Breast epithelium (tissue), 4 donors: ENCODE results near the gene CLIP4. TPM values are rescaled to one million over a fixed set of nuclear protein-coding genes. Genes with fewer than 3 reads are reported as not detected.

ENCODE experiments used
- DNase-seq, 2 donors: peaks; one replicate each; pipeline ENCODE4 v3.0.0-alpha.2; 2019; ENCODE audit warnings: low spot score in 2 of 2
- H3K27ac ChIP-seq, 2 donors: fragments of 200-600 bp; sonication (generic) in 1 of 2; one replicate each; pipeline ENCODE4 v1.5.1; 2016 to 2019; ENCODE audit warnings: mild to moderate bottlenecking in 1 of 2
- H3K27me3 ChIP-seq, 2 donors: fragments of 200-600 bp; sonication (generic) in 1 of 2; one replicate each; pipeline versions ENCODE4 v1.5.1 to v1.6.0; 2017 to 2019; ENCODE audit warnings: control low read depth in 1 of 2, mild to moderate bottlenecking in 1 of 2
- H3K36me3 ChIP-seq: fragments of 200-600 bp; one replicate; pipeline ENCODE4 v1.5.1; 2019
- H3K4me1 ChIP-seq, 2 donors: fragments of 200-600 bp; sonication (generic); one replicate each; pipeline ENCODE4 v1.5.1; 2016 to 2019; ENCODE audit warnings: control low read depth in 1 of 2
- H3K4me3 ChIP-seq, 3 donors: fragments of 200-600 bp; sonication (generic); 1 replicate in 2 of 3; 2 replicates in 1 of 3; pipeline ENCODE4 v1.5.1; 2016 to 2019; ENCODE audit warnings: mild to moderate bottlenecking in 3 of 3, moderate library complexity in 2 of 3
- H3K9me3 ChIP-seq, 2 donors: fragments of 200-600 bp; sonication (generic) in 1 of 2; one replicate each; pipeline ENCODE4 v1.5.1; 2016 to 2019; ENCODE audit warnings: control low read depth in 1 of 2
- POLR2A ChIP-seq: fragments of 450-650 bp; IDR thresholded peaks from one replicate; pipeline ENCODE4 v1.6.1; 2016; ENCODE audit warnings: antibody characterized with exemption, mild to moderate bottlenecking, moderate library complexity
- POLR2AphosphoS5 ChIP-seq, 3 donors: sonication (generic); formaldehyde crosslinking; IDR thresholded peaks; one replicate each; pipeline ENCODE4 v1.6.1; 2017; ENCODE audit warnings: antibody characterized with exemption in 3 of 3
- intact Hi-C: fragments of 100-400 bp; cut with DNase I; formaldehyde crosslinking; loops from one replicate; pipeline ENCODE4 v1.15.1; 2023; ENCODE audit warnings: low total_unique reads
- total RNA-seq, 3 donors: library from RNA; depleted of rRNA; stranded (reverse); fragments of >200 nt; gene quantifications; one replicate each; pipeline ENCODE4 v1.1.0, GENCODE V29; 2016
- TF ChIP-seq, protein P1 (sequence below), 3 donors: fragments of 450-650 bp; IDR thresholded peaks; one replicate each; pipeline ENCODE4 v1.5.1; 2016 to 2017; ENCODE audit warnings: antibody characterized with exemption in 3 of 3, mild to moderate bottlenecking in 3 of 3, moderate library complexity in 3 of 3

Gene CLIP4
- total RNA-seq, 3 donors from 2014 or later = 67.2 to 146 (median 76.8) TPM

- intact Hi-C loops = no loop called here
- peak in 1 of 2 donors; percentile 75 for DNase-seq
- peak overlapping the region in 1 of 3 donors; percentile 8 for H3K4me3 ChIP-seq
These were observed 7.0 kb upstream of the CLIP4 start for GRCh38 chr2:29108225-29108624.

DNA sequence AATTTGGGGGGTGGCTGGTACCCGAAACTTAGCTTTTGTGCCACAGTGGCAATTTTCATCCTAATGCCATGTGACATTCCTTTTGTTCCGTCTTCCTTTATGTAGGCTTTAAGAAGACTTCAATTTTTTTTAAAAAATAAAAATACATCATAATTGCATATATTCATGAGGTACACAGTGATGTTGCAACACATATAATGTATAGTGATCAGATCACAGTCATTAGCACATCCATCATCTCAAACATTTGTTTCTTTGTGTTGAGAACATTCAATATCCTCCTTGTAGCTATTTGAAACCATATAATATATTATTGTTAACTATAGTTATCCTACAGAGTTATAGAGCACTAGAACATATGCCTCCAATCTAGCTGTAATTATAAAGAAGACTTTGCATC is 6.0 kb upstream of the CLIP4 start:
- no peak overlapping the region for H3K4me3 ChIP-seq
- H3K27me3 ChIP-seq = no peaks in the 10 kb centered on the region
- H3K9me3 ChIP-seq = no peaks in the 10 kb centered on the region
- no peak for TF ChIP-seq POLR2A
- intact Hi-C loops = no loop called here
- H3K27ac ChIP-seq = no peak overlapping the region
- DNase-seq = no peak
- H3K36me3 ChIP-seq = no peaks in the 10 kb centered on the region
- no peaks in the 10 kb centered on the region for H3K4me1 ChIP-seq

More at GRCh38 chr2:29108225-29108624, 7.0 kb upstream of the CLIP4 start:
- Histone ChIP-seq H3K27ac (peak overlapping the region; percentile 56 to 84), H3K36me3 (no peaks in the 10 kb centered on the region), H3K9me3 (no peaks in the 10 kb centered on the region), H3K4me1 (no peaks in the 10 kb centered on the region), H3K27me3 (no peaks in the 10 kb centered on the region)
- TF ChIP-seq POLR2A = no peak
- no peak for TF ChIP-seq POLR2AphosphoS5 (IDR thresholded peaks at IDR 0.05)
- TF ChIP-seq, protein P1, sequence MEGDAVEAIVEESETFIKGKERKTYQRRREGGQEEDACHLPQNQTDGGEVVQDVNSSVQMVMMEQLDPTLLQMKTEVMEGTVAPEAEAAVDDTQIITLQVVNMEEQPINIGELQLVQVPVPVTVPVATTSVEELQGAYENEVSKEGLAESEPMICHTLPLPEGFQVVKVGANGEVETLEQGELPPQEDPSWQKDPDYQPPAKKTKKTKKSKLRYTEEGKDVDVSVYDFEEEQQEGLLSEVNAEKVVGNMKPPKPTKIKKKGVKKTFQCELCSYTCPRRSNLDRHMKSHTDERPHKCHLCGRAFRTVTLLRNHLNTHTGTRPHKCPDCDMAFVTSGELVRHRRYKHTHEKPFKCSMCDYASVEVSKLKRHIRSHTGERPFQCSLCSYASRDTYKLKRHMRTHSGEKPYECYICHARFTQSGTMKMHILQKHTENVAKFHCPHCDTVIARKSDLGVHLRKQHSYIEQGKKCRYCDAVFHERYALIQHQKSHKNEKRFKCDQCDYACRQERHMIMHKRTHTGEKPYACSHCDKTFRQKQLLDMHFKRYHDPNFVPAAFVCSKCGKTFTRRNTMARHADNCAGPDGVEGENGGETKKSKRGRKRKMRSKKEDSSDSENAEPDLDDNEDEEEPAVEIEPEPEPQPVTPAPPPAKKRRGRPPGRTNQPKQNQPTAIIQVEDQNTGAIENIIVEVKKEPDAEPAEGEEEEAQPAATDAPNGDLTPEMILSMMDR (IDR thresholded peaks at IDR 0.05) = no peak

- Histone ChIP-seq H3K27ac (peak overlapping the region in 1 of 2 donors; percentile 29), H3K4me3 (no peak overlapping the region), H3K9me3 (no peaks in the 10 kb centered on the region), H3K36me3 (no peaks in the 10 kb centered on the region), H3K27me3 (no peaks in the 10 kb centered on the region), H3K4me1 (no peaks in the 10 kb centered on the region)
- no peak for DNase-seq
- no peak for TF ChIP-seq POLR2AphosphoS5 (IDR thresholded peaks at IDR 0.05)
- TF ChIP-seq POLR2A = no peak
- TF ChIP-seq, protein P1 (IDR thresholded peaks at IDR 0.05) = no peak
- intact Hi-C loops = no loop called here
These were observed 4.2 kb upstream of the CLIP4 start for GRCh38 chr2:29110916-29111535.

GRCh38 chr2:29112379-29112778 is 2.8 kb upstream of the CLIP4 start:
- intact Hi-C loops = no loop called here
- peaks cover 0 to 2% of the 10 kb centered on the region in 2 donors for H3K4me1 ChIP-seq
- no peaks in the 10 kb centered on the region for H3K9me3 ChIP-seq
- DNase-seq = no peak
- H3K36me3 ChIP-seq = no peaks in the 10 kb centered on the region
- no peak overlapping the region for H3K4me3 ChIP-seq
- H3K27ac ChIP-seq = no peak overlapping the region
- no peak for TF ChIP-seq POLR2AphosphoS5 (IDR thresholded peaks at IDR 0.05)
- TF ChIP-seq POLR2A = no peak
- TF ChIP-seq, protein P1 (IDR thresholded peaks at IDR 0.05) = no peak
- no peaks in the 10 kb centered on the region for H3K27me3 ChIP-seq

DNA sequence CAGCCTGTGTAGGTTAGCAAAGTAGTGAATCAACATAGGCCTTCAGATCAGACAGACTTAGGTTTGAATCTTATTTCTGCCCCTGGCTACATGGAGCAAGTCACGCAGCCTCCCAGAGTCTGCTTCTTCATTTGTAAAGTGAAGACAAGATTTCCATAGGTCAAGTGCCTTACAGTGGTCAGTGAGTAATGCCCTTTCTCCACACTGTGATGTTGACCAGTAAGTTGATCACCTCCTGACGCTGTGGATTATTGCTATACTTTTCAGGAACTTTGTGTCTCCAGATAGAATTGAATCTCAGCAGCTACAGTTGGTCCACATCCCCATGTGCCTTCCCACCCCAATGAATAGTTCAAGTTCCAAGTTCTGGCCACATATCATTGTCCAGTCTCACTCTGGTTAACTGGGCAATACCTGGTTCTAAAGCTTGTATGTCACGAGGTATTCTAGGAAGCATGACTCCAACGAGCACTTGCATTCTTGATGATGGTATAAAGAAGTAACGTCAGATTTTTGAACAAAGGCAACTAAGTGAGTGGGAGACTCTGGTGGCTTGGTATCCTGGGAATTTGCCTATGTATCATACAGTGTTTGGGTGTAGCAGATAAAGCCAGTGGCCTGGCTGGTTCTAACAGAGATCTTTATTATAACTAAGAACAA is 2.1 kb upstream of the CLIP4 start:
- Histone ChIP-seq H3K27me3 (no peaks in the 10 kb centered on the region), H3K4me3 (no peak overlapping the region), H3K36me3 (no peaks in the 10 kb centered on the region), H3K4me1 (peaks cover 0 to 5% of the 10 kb centered on the region in 2 donors), H3K9me3 (no peaks in the 10 kb centered on the region), H3K27ac (peak overlapping the region; percentile 98 to 100)
- TF ChIP-seq POLR2AphosphoS5 (IDR thresholded peaks at IDR 0.05) = no peak
- TF ChIP-seq POLR2A = no peak
- TF ChIP-seq, protein P1 (IDR thresholded peaks at IDR 0.05) = no peak
- intact Hi-C loops = no loop called here
- no peak for DNase-seq
